HCT116 (cell line): ENCODE results near the gene SP4. TPM values are rescaled to one million over a fixed set of nuclear protein-coding genes. Genes with fewer than 3 reads are reported as not detected.

ENCODE experiments used
- ATAC-seq: fragments of 200-7000 bp; cut with Tn5 transposase; 2 replicates; pipeline ENCODE4 v1.9.1; 2020; ENCODE audit warnings: mild to moderate bottlenecking, moderate library complexity
- BruUV-seq: library from RNA; stranded (reverse); fragments of 400-500 nt; replicated peaks from 2 replicates; lab custom pipeline; 2021; lab: Mats Ljungman, UMichigan
- CTCF ChIA-PET: fragments of 300-600 bp; sonication (Branson Sonifier 250); formaldehyde crosslinking; loops from one replicate; lab custom pipeline; 2021; ENCODE audit warnings: antibody characterized with exemption; lab: Charles Lee
- POLR2A ChIA-PET: fragments of 300-600, 350-600 bp; sonication (Branson Sonifier 250); formaldehyde crosslinking; loops from one replicate; lab custom pipeline; 2021; ENCODE audit warnings: antibody characterized with exemption; lab: Charles Lee
- RAD21 ChIA-PET, 2 experiments: fragments of 300-600 bp; sonication (Branson Sonifier 250); formaldehyde crosslinking; loops; one replicate each; lab custom pipeline; 2023; ENCODE audit warnings: low total read pairs in 2 of 2; ENCODE audit not compliant: uncharacterized antibody in 2 of 2, unreplicated experiment in 2 of 2, low non-redundant PET in 1 of 2; lab: Charles Lee
- DNase-seq: peaks from one replicate; pipeline ENCODE4 v3.0.0-alpha.2; 2010; ENCODE audit warnings: low read depth, low spot score
- H2AFZ ChIP-seq: fragments of 200-600 bp; shearing (Covaris generic), sonication (generic); 2 replicates; pipeline ENCODE4 v1.6.1; 2017; ENCODE audit warnings: low read depth, mixed run types, mixed read lengths, antibody characterized with exemption, low read length; ENCODE audit not compliant: poor library complexity, severe bottlenecking
- H3K27ac ChIP-seq: 2 replicates; pipeline ENCODE4 v1.5.1; 2012; ENCODE audit warnings: low read depth, low read length
- H3K27me3 ChIP-seq: fragments of 200-600 bp; sonication (generic); 2 replicates; pipeline ENCODE4 v1.6.1; 2016; ENCODE audit warnings: mixed run types, low read length, mixed read lengths; ENCODE audit not compliant: insufficient read depth
- H3K36me3 ChIP-seq, 2 experiments: fragments of 200-500 bp in 1 of 2; fragments of 200-600 bp in 1 of 2; sonication (Bioruptor generic) in 1 of 2; sonication (generic) in 1 of 2; 2 replicates each; pipeline versions ENCODE4 v1.5.1 to v1.6.1; 2014 to 2016; ENCODE audit warnings: low read length in 2 of 2, inconsistent platforms in 1 of 2, mixed read lengths in 1 of 2, mixed run types in 1 of 2; ENCODE audit not compliant: insufficient read depth in 2 of 2, control insufficient read depth in 1 of 2
- H3K4me1 ChIP-seq, 2 experiments: fragments of 200-600 bp in 1 of 2; sonication (generic) in 1 of 2; 2 replicates each; pipeline versions ENCODE4 v1.5.1 to v1.6.1; 2012 to 2017; ENCODE audit warnings: low read length in 2 of 2, inconsistent platforms in 1 of 2, mild to moderate bottlenecking in 1 of 2, mixed read lengths in 1 of 2, mixed run types in 1 of 2, moderate library complexity in 1 of 2; ENCODE audit not compliant: insufficient read depth in 2 of 2, control insufficient read depth in 1 of 2
- H3K4me2 ChIP-seq: fragments of 200-600 bp; sonication (generic); 2 replicates; pipeline ENCODE4 v1.6.1; 2017; ENCODE audit warnings: mixed run types, low read length, mixed read lengths
- H3K4me3 ChIP-seq, 2 experiments: fragments of 200-600 bp in 1 of 2; sonication (generic) in 1 of 2; replicated peaks in 1 of 2; 2 replicates each; pipeline ENCODE4 v1.5.1; 2011 to 2016; ENCODE audit warnings: low read length in 2 of 2, control low read depth in 1 of 2, low read depth in 1 of 2, mild to moderate bottlenecking in 1 of 2, mixed read lengths in 1 of 2, mixed run types in 1 of 2
- H3K79me2 ChIP-seq: fragments of 200-600 bp; sonication (generic); 2 replicates; pipeline ENCODE4 v1.6.1; 2017; ENCODE audit warnings: mild to moderate bottlenecking, mixed run types, low read length, moderate library complexity, mixed read lengths; ENCODE audit not compliant: insufficient read depth
- H3K9ac ChIP-seq: fragments of 200-600 bp; sonication (generic); 2 replicates; pipeline ENCODE4 v1.6.1; 2016; ENCODE audit warnings: low read length, mixed read lengths
- H3K9me2 ChIP-seq: fragments of 200-600 bp; sonication (generic), shearing (Covaris generic); 2 replicates; pipeline ENCODE4 v1.6.1; 2017; ENCODE audit warnings: mixed run types, mild to moderate bottlenecking, moderate library complexity; ENCODE audit not compliant: insufficient read depth
- H3K9me3 ChIP-seq, 2 experiments: fragments of 200-500 bp in 1 of 2; fragments of 200-600 bp in 1 of 2; sonication (Bioruptor generic) in 1 of 2; sonication (generic) in 1 of 2; 2 replicates each; pipeline ENCODE4 v1.6.1; 2014 to 2017; ENCODE audit warnings: low read length in 2 of 2, mixed read lengths in 2 of 2, inconsistent platforms in 1 of 2, low read depth in 1 of 2, mild to moderate bottlenecking in 1 of 2, mixed run types in 1 of 2, moderate library complexity in 1 of 2; ENCODE audit not compliant: control insufficient read depth in 1 of 2, insufficient read depth in 1 of 2
- H4K20me1 ChIP-seq: fragments of 200-600 bp; sonication (generic), shearing (Covaris generic); 2 replicates; pipeline ENCODE4 v1.6.1; 2017; ENCODE audit warnings: mixed run types, mild to moderate bottlenecking, moderate library complexity; ENCODE audit not compliant: insufficient read depth
- CBX3 ChIP-seq: IDR thresholded peaks from 2 replicates; pipeline ENCODE4 v1.6.1; 2012; ENCODE audit warnings: low read depth
- EGR1 ChIP-seq: IDR thresholded peaks from 2 replicates; pipeline ENCODE4 v1.6.1; 2012; ENCODE audit warnings: low read depth
- ELF1 ChIP-seq: IDR thresholded peaks from 2 replicates; pipeline ENCODE4 v1.6.1; 2012; ENCODE audit warnings: low read depth, borderline replicate concordance
- EZH2 ChIP-seq: fragments of 200-600 bp; sonication (generic); IDR thresholded peaks from 2 replicates; pipeline ENCODE4 v1.6.1; 2017; ENCODE audit warnings: antibody characterized with exemption, mixed run types
- FOSL1 ChIP-seq: IDR thresholded peaks from 2 replicates; pipeline ENCODE4 v1.6.1; 2012; ENCODE audit warnings: low read depth
- POLR2A ChIP-seq: IDR thresholded peaks from 2 replicates; pipeline ENCODE4 v1.7.0; 2011; ENCODE audit warnings: borderline replicate concordance; ENCODE audit not compliant: insufficient read depth, insufficient read length; ENCODE audit errors: extremely low read depth
- RAD21 ChIP-seq: IDR thresholded peaks from 2 replicates; pipeline ENCODE4 v1.6.1; 2012; ENCODE audit warnings: low read depth, mild to moderate bottlenecking
- SIN3A ChIP-seq: IDR thresholded peaks from 2 replicates; pipeline ENCODE4 v1.6.1; 2012; ENCODE audit warnings: low read depth
- TCF7L2 ChIP-seq: IDR thresholded peaks from 2 replicates; pipeline ENCODE4 v1.7.0; 2011; ENCODE audit warnings: borderline replicate concordance, inconsistent platforms; ENCODE audit not compliant: insufficient read depth, insufficient read length; ENCODE audit errors: extremely low read depth
- ZFX ChIP-seq: fragments of 450-650 bp; IDR thresholded peaks from 2 replicates; pipeline ENCODE4 v1.6.1; 2017
- intact Hi-C: fragments of 100-400 bp; cut with micrococcal nuclease; formaldehyde crosslinking; loops from 2 replicates; pipeline ENCODE4 v1.10.0; 2022
- total RNA-seq: library from RNA; stranded (reverse); gene quantifications from one replicate; pipeline ENCODE4 v1.2.1, GENCODE V29; 2021; ENCODE audit not compliant: unreplicated experiment
- TF ChIP-seq, protein P1 (sequence below): IDR thresholded peaks from 2 replicates; pipeline ENCODE4 v1.6.1; 2011; ENCODE audit warnings: mild to moderate bottlenecking, low read length, moderate library complexity; ENCODE audit not compliant: insufficient replicate concordance; ENCODE audit errors: extremely low read depth
- TF ChIP-seq, protein P2 (sequence below): IDR thresholded peaks from 2 replicates; pipeline ENCODE4 v1.6.1; 2012
- TF ChIP-seq, protein P3 (sequence below): IDR thresholded peaks from 2 replicates; pipeline ENCODE4 v1.6.1; 2012; ENCODE audit warnings: low read depth
- TF ChIP-seq, protein P4 (sequence below), 3 experiments: fragments of 200-600 bp in 1 of 3; sonication (generic) in 1 of 3; IDR thresholded peaks in 2 of 3; conservative IDR thresholded peaks in 1 of 3; 2 replicates each; pipeline ENCODE4 v1.5.1; 2012 to 2017; ENCODE audit warnings: low read depth in 2 of 3, low read length in 2 of 3, antibody characterized with exemption in 1 of 3, borderline replicate concordance in 1 of 3, control low read depth in 1 of 3, mild to moderate bottlenecking in 1 of 3, mixed read lengths in 1 of 3, mixed run types in 1 of 3, moderate library complexity in 1 of 3; ENCODE audit not compliant: insufficient read depth in 1 of 3
- TF ChIP-seq, protein P5 (sequence below): IDR thresholded peaks from 2 replicates; pipeline ENCODE4 v1.6.1; 2012

The SP4 gene
- total RNA-seq, 1 experiment from 2014 or later: 7.6 TPM

DNA sequence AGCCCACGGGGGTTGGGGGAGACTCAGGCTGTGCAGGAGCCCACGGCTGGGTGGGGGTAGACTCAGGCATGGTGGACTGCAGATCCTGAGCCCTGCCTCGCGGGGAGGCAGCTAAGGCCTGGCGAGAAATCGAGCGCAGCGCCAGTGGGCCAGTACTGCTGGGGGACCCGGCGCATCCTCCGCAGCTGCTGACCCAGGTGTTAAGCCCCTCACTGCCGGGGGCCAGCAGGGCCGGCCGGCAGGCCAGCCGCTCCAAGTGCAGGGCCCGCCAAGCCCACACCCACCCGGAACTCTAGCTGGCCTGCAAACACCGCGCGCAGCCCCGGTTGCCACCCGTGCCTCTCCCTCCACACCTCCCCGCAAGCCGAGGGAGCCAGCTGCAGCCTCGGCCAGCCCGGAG, 33.4 kb downstream of the SP4 start:
- ChIA-PET CTCF (no interaction called here), POLR2A (no interaction called here), RAD21 (no interaction called here)
- Histone ChIP-seq H3K4me3 (no peak overlapping the region), H3K27ac (no peak overlapping the region), H3K9me2 (no peaks in the 10 kb centered on the region), H3K79me2 (no peaks in the 10 kb centered on the region), H3K4me2 (no peak overlapping the region), H3K36me3 (no peaks in the 10 kb centered on the region; a peak in 1 of 4 replicates), H4K20me1 (no peaks in the 10 kb centered on the region), H2AFZ (no peak overlapping the region), H3K9me3 (no peaks in the 10 kb centered on the region), H3K27me3 (no peaks in the 10 kb centered on the region), H3K4me1 (no peaks in the 10 kb centered on the region), H3K9ac (no peak overlapping the region)
- TF ChIP-seq, protein P1, sequence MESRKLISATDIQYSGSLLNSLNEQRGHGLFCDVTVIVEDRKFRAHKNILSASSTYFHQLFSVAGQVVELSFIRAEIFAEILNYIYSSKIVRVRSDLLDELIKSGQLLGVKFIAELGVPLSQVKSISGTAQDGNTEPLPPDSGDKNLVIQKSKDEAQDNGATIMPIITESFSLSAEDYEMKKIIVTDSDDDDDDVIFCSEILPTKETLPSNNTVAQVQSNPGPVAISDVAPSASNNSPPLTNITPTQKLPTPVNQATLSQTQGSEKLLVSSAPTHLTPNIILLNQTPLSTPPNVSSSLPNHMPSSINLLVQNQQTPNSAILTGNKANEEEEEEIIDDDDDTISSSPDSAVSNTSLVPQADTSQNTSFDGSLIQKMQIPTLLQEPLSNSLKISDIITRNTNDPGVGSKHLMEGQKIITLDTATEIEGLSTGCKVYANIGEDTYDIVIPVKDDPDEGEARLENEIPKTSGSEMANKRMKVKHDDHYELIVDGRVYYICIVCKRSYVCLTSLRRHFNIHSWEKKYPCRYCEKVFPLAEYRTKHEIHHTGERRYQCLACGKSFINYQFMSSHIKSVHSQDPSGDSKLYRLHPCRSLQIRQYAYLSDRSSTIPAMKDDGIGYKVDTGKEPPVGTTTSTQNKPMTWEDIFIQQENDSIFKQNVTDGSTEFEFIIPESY: no peak
- TF ChIP-seq ZFX (no peak), SIN3A (no peak), POLR2A (no peak), TCF7L2 (no peak), EZH2 (no peak), EGR1 (no peak), CBX3 (no peak), FOSL1 (no peak), RAD21 (no peak), ELF1 (no peak)
- TF ChIP-seq, protein P2, sequence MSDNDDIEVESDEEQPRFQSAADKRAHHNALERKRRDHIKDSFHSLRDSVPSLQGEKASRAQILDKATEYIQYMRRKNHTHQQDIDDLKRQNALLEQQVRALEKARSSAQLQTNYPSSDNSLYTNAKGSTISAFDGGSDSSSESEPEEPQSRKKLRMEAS: no peak
- TF ChIP-seq, protein P3, sequence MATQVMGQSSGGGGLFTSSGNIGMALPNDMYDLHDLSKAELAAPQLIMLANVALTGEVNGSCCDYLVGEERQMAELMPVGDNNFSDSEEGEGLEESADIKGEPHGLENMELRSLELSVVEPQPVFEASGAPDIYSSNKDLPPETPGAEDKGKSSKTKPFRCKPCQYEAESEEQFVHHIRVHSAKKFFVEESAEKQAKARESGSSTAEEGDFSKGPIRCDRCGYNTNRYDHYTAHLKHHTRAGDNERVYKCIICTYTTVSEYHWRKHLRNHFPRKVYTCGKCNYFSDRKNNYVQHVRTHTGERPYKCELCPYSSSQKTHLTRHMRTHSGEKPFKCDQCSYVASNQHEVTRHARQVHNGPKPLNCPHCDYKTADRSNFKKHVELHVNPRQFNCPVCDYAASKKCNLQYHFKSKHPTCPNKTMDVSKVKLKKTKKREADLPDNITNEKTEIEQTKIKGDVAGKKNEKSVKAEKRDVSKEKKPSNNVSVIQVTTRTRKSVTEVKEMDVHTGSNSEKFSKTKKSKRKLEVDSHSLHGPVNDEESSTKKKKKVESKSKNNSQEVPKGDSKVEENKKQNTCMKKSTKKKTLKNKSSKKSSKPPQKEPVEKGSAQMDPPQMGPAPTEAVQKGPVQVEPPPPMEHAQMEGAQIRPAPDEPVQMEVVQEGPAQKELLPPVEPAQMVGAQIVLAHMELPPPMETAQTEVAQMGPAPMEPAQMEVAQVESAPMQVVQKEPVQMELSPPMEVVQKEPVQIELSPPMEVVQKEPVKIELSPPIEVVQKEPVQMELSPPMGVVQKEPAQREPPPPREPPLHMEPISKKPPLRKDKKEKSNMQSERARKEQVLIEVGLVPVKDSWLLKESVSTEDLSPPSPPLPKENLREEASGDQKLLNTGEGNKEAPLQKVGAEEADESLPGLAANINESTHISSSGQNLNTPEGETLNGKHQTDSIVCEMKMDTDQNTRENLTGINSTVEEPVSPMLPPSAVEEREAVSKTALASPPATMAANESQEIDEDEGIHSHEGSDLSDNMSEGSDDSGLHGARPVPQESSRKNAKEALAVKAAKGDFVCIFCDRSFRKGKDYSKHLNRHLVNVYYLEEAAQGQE: no peak
- TF ChIP-seq, protein P4, sequence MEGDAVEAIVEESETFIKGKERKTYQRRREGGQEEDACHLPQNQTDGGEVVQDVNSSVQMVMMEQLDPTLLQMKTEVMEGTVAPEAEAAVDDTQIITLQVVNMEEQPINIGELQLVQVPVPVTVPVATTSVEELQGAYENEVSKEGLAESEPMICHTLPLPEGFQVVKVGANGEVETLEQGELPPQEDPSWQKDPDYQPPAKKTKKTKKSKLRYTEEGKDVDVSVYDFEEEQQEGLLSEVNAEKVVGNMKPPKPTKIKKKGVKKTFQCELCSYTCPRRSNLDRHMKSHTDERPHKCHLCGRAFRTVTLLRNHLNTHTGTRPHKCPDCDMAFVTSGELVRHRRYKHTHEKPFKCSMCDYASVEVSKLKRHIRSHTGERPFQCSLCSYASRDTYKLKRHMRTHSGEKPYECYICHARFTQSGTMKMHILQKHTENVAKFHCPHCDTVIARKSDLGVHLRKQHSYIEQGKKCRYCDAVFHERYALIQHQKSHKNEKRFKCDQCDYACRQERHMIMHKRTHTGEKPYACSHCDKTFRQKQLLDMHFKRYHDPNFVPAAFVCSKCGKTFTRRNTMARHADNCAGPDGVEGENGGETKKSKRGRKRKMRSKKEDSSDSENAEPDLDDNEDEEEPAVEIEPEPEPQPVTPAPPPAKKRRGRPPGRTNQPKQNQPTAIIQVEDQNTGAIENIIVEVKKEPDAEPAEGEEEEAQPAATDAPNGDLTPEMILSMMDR (IDR thresholded peaks at IDR 0.05 in 2 of 3, conservative IDR thresholded peaks at IDR 0.05 in 1 of 3; ENCODE audit: borderline replicate concordance in 1 of 3, insufficient read depth in 1 of 3, low read depth in 2 of 3, low read length in 2 of 3): no peak
- TF ChIP-seq, protein P5, sequence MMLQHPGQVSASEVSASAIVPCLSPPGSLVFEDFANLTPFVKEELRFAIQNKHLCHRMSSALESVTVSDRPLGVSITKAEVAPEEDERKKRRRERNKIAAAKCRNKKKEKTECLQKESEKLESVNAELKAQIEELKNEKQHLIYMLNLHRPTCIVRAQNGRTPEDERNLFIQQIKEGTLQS: no peak
- ATAC-seq (no peak), DNase-seq (no peak)
- no TSS peak for BruUV-seq
- intact Hi-C loops: no loop called here
